ENCODE results near the gene RADIL. TPM values are rescaled to one million over a fixed set of nuclear protein-coding genes. Genes with fewer than 3 reads are reported as not detected.
"Not testable (repeated sequence)": the region's sequence is repeated elsewhere in the genome, so short reads cannot be mapped to it uniquely, and the experiment has no call there.

RADIL gene
- total RNA-seq, 1 donor = 0.27 TPM

- not testable (repeated sequence) for DNase-seq (ENCODE audit: low read depth in 2 of 3, low spot score in 2 of 3)
Observed at GRCh38 chr7:4794171-4794570, 89.3 kb downstream of the RADIL start.

DNA sequence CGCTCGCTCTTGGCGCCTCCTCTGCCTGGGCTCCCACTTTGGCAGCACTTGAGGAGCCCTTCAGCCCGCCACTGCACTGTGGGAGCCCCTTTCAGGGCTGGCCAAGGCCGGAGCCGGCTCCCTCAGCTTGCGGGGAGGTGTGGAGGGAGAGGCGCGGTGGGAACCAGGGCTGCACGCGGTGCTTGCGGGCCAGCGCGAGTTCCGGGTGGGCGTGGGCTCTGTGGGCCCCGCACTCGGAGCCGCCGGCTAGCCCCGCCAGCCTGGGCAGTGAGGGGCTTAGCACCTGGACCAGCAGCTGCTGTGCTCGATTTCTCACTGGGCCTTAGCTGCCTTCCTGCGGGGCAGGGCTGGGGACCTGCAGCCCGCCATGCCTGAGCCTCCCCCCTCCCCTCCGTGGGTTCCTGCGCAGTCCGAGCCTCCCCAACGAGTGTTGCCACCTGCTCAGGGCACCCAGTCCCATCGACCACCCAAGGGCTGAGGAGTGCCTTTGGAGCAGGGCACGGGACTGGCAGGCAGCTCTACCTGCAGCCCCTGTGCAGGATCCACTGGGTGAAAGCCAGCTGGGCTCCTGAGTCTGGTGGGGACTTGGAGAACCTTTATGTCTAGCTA is 90.0 kb downstream of the RADIL start:
- DNase-seq (ENCODE audit: low read depth in 2 of 3, low spot score in 2 of 3) = not testable (repeated sequence)

GRCh38 chr7:4792537-4793126 is 90.9 kb downstream of the RADIL start:
- DNase-seq (ENCODE audit: low read depth in 2 of 3, low spot score in 2 of 3) = peak in 1 of 3 donors; percentile 69

DNA sequence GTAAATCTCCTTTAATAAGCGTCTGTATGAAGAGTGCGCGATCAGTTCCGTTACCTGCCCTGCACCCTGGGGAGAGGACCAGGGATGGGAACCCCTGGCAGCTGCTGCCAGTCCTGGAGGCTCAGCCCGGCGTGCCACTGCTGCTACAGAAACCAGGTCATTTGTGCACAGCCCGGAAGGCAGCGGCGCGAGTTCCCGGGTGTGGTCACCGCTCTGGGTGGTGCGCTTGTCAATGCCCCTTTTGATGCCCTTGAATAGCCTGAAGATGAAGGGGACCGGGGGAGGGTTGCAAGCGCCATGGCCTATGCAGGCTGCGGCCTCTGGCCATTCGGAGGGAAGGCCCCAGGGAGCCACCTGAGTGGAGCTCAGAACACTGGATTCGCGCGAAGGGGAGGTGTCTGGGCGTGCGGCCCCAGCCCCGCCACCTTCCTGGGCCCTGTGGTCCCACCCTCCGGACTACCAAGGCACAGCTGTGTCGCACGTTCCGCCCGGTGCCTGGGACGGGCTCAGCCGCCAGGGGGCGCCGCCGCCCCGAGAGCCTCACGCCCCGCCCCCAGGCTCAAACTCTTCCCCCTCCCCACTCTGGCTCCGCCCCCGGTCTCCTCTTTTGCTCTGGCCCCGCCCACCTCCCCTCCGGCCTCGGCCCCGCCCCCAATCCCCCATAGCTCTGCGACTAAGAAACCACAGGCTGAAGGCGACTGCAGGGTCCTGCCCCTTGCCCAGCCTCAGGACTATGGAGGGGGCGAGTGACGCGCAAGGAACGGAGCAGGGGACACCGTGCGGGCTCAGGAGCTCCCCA is 91.6 kb downstream of the RADIL start:
- peak; percentile 70 to 89 (median 85) for DNase-seq (ENCODE audit: low read depth in 2 of 3, low spot score in 2 of 3)

GRCh38 chr7:4791101-4791737 is 92.3 kb downstream of the RADIL start:
- DNase-seq (ENCODE audit: low read depth in 2 of 3, low spot score in 2 of 3) = no peak

- DNase-seq (ENCODE audit: low read depth in 2 of 3, low spot score in 2 of 3) = no peak
Observed at GRCh38 chr7:4790516-4790991, 93.0 kb downstream of the RADIL start.

GRCh38 chr7:4790078-4790465 is 93.4 kb downstream of the RADIL start:
- DNase-seq (ENCODE audit: low read depth in 2 of 3, low spot score in 2 of 3) = no peak

- DNase-seq (ENCODE audit: low read depth in 2 of 3, low spot score in 2 of 3) = no peak
Observed at GRCh38 chr7:4789194-4790077, 94.1 kb downstream of the RADIL start.

GRCh38 chr7:4788627-4789189 is 94.8 kb downstream of the RADIL start:
- DNase-seq (ENCODE audit: low read depth in 2 of 3, low spot score in 2 of 3) = no peak

DNA sequence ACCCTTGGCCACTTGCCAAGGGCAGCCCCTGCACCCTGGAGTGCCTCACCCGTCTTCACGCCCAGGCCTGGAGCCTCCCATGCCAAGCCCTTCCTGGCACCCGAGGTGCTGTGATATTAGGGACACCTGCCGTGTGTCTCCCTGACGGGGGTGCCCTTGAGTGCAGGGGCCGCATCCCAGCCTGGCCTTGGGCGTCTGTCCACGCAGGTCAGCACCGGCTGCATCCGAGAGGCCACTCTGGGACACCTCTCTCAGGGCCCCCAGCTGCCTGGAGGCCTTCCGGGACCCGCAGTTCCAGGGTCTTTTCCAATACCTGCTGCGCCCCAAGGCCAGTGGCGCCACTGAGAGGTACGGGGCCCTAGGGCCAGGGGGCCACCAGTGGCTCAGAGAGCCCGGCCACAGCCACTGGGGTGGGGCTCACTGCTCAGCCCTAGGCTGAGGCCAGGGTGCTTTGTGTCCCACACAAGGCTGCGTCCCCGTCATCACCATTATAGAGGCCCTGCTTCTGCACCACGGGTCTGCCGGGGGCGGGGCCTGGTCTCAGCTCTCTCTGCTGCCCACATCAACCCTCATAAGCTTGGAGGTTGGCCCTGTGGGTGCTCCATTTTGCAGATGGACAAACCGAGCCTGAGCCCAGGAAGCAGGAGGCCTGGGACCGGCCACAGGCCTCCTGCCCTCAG is 95.4 kb downstream of the RADIL start:
- no peak for DNase-seq (ENCODE audit: low read depth in 2 of 3, low spot score in 2 of 3)

DNA sequence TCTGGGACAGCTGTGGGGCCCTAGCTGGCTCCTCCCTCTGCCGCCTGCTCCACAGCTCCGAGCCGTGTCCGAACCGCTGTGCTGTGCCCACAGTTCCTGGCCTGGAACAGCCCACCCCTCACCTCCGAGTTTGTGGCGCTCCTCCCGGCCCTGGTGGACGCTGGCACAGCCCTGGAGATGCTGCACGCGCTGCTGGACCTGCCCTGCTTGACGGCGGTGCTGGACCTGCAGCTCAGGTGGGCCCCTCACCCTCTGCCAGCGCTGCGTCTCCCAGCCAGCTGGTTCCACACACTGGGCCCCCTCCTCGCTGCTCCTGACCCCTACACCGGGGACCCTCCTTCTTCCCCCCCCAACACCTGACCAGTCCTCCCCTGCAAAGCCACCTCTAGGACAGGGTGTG is 96.0 kb downstream of the RADIL start:
- no peak for DNase-seq (ENCODE audit: low read depth in 2 of 3, low spot score in 2 of 3)

GRCh38 chr7:4786015-4786414 is 97.5 kb downstream of the RADIL start:
- no peak for DNase-seq (ENCODE audit: low read depth in 2 of 3, low spot score in 2 of 3)

DNA sequence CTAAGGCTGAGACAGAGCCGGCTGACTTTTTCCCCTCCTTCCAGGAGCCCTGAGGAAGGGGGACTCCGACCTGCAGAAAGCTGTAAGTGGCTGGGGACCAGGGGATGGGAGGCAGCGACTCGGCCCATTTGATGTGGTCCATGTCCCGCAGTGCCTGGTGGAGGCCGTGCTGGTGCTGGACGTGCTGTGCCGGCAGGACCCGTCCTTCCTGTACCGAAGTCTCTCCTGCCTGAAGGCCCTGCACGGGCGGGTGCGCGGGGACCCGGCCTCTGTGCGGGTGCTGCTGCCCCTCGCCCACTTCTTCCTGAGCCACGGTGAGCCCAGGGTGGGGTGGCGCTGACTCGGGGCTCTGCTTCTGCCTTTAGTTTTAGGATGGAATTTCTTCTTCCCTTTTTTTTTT is 98.1 kb downstream of the RADIL start:
- DNase-seq (ENCODE audit: low read depth in 2 of 3, low spot score in 2 of 3) = no peak

- no peak for DNase-seq (ENCODE audit: low read depth in 2 of 3, low spot score in 2 of 3)
Observed at GRCh38 chr7:4784799-4785198, 98.7 kb downstream of the RADIL start.

DNA sequence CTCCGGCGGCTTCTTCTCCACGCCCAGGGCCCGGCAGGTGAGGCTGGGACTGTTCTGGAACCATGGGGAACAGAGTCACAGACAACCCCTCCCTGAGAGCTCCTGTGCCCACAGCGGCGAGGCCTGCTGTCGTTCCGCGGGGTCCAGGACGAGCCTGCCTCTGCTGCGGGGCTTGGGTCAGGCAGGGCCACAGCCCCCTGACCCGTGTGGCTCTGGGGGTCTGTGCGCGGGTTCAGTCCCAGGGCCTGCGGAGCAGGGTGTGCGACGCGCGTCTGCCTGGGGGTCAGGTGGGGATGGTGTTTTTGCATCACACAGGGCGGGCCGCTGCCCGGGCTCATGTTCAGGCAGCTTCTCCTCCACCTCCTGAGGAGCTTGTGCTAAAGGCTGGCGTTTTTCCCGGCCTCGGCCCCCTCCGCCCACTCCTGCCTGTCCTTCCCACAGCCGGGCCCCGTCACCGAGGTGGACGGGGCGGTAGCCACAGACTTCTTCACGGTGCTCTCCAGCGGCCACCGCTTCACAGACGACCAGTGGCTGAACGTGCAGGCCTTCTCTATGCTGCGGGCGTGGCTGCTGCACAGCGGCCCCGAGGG is 99.7 kb downstream of the RADIL start:
- DNase-seq (ENCODE audit: low read depth in 2 of 3, low spot score in 2 of 3) = no peak

- no peak for DNase-seq (ENCODE audit: low read depth in 2 of 3, low spot score in 2 of 3)
Observed at GRCh38 chr7:4783292-4783652, 100.2 kb downstream of the RADIL start.

DNA sequence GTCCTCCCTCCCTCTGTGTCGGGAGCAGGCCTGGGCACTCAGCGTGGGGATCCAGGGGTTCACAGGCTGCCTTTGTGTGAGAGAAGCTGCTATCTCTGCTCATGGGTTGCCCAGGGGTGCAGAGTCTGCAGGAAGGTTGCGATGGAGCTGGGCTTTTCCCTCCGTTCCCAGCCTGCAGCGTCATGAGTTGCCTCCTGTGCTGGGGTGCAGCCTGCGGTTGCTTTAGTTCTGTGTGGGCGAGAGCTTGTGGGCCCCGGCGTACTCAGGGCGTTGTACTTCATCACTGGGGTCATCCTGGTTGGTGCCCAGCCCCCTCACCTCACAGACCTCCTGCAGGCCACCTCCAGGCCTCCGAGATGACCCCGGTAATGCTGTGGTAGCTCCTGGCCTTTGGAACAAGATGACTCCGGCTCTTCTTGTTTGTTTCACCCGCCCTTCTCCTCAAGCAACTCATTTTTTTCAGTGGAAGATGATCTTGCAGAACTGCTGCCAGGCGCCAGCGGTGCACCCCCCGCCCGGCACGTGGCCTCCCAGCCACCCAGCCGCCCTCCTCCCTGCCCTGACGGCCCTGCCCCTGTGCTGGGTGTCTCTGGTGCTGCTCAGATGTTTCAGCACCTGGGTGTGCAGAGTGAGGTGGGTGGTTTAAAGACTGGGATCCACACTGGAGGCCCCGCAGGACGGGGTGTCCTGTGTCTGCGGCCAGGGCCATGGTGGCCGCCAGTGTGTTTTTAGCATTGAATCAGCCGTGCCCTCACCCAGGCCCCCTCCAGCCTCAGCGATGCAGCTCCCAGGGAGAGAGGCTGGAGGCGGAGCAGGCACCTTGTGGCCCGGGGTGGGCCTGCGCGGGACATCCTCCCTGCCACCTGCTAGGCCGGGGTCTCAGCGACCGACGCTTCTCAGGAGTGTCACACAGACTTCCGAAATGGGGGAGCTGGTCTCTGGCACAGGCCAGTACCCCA is 100.9 kb downstream of the RADIL start:
- DNase-seq (ENCODE audit: low read depth in 2 of 3, low spot score in 2 of 3) = no peak
